Hepatocyte (in vitro differentiated cells): ENCODE results near the gene MPG.

Experiments
- CTCF ChIP-seq: fragments of 200-600 bp; sonication (generic); IDR thresholded peaks from 2 replicates; pipeline ENCODE4 v1.5.1; 2016; ENCODE audit warnings: antibody characterized with exemption, mild to moderate bottlenecking; ENCODE audit not compliant: poor library complexity
- EZH2 ChIP-seq: fragments of 200-600 bp; sonication (generic); IDR thresholded peaks from 2 replicates; pipeline ENCODE4 v1.6.1; 2016; ENCODE audit warnings: antibody characterized with exemption, mild to moderate bottlenecking, borderline replicate concordance

GRCh38 chr16:60166-60565 is 17.9 kb upstream of the MPG start:
- TF ChIP-seq EZH2 (no peak), CTCF (no peak)
